Activated effector memory CD4-positive, alpha-beta T cell treated with Interleukin-2 at 50 U/mL for 16 hours (primary cell): Measurements from ENCODE around the gene MCIDAS.
A peak's percentile ranks its signal among the peaks of the same experiment; 100 is the strongest.

Source experiments
- DNase-seq: peaks from one replicate; pipeline ENCODE4 v3.0.0-alpha.2; 2020

Gene MCIDAS

DNA sequence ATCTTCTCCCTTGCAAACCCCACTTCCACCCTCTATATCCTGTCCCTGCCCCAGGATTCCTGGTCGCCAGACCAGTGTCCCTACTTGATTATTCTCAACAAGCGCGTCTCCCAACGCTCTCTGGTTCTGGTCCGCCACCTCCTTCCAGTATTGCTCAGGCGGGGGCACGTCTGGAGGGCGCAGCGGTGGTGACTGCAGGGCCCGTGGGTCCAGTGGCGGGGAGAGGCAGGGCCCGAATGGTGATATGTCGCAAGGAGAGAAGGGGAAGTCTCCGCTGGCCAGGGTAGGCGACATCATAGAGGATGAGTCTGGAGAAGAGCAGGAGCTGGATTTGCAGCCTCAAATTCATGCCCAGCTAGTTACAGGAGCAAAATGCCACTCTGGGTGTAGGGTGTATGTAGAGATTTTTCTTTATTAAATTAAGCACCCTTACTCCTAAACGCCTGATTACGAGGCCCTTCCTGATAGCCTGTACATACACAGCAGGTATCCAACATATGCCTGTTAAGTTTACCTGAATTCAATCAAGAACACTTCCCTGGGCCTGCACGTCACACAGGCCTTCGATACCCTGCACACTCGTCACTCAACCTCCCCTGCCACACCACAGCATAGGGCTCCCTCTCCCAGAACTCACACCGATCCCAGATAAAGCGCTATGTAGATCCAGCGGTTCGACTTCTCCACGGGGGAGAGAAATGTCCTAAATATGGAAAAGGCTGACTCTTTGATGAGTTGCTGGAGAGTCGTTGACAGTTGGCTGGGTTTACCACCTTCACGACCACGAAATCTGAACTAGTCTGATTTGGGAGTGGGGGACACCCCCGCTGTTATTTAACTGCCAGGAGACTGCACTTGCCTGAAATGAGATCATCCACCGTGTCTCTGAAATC lies 4.8 kb downstream of the MCIDAS start:
- DNase-seq: no peak

GRCh38 chr5:55220433-55221185 lies 6.5 kb downstream of the MCIDAS start:
- no peak for DNase-seq

DNA sequence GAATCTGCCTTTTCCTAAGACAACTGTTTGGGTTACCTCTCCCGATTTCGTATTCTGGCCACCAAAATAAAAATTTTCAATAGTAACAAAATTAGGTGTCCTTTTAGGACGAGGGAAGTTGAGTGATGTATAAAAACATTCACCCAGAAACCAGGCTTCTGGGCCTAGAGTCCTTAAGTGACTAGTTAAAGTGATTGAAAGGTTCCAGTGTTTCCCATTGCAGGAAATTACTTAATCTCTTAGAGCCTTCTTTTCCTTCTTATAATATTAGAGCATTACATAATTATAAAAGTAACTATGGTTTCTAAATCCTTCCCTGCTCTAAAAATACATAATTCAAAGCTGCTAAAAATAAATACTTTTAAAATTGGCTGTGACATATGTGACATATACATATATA lies 7.3 kb downstream of the MCIDAS start:
- no peak for DNase-seq

DNA sequence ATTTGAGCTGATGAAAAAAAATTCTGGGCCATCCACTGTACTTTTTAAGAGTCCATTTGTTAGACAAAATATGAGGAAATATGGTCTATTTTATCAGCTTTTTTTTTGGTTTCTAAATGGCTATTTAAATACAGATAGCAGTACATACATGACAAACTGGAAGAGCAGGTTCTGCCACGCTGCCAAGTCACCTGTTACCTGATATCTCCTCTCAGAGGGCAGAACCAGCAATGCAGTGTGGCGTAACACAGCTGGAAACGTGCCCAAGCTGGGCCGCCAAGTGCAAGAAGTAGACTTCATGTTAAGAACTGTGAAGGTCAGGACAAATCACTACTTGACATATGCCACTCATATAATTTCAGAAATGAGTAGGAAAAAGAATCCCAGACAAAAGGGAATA lies 8.1 kb downstream of the MCIDAS start:
- DNase-seq: no peak

DNA sequence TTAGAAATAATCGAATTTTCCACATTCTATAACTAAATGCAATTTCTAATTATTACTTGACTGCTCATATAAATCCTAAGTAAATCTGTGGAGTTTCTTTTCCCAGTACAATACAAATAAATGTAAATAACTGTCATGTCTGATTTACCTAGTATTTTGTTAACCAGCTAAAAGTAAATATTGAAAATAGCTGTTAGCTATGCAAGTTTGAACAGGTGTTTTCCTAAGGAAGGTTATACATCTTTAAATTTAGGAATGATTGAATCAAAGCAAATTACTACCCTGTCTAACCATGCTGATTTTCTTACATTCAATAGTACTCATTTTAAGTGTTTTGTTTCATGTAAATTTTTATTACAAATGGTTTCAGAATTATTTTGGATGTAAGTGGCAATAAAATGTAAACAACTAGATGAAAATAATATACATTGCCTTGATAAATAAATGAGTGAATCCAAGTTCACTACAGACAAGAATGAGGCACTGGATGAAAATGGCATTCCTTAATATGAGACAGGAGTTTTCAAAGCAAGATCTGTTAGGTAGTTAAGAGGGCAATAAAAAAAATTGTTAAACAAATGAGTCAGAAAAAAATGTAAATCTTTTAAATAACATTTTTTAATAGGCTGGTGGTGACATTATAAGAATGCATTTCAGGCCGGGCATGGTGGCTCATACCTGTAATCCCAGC lies 15.8 kb downstream of the MCIDAS start:
- no peak for DNase-seq

- no peak for DNase-seq
These were observed 22.1 kb downstream of the MCIDAS start for GRCh38 chr5:55205001-55205400.

- DNase-seq: no peak
These were observed 36.0 kb downstream of the MCIDAS start for GRCh38 chr5:55191165-55191564.

DNA sequence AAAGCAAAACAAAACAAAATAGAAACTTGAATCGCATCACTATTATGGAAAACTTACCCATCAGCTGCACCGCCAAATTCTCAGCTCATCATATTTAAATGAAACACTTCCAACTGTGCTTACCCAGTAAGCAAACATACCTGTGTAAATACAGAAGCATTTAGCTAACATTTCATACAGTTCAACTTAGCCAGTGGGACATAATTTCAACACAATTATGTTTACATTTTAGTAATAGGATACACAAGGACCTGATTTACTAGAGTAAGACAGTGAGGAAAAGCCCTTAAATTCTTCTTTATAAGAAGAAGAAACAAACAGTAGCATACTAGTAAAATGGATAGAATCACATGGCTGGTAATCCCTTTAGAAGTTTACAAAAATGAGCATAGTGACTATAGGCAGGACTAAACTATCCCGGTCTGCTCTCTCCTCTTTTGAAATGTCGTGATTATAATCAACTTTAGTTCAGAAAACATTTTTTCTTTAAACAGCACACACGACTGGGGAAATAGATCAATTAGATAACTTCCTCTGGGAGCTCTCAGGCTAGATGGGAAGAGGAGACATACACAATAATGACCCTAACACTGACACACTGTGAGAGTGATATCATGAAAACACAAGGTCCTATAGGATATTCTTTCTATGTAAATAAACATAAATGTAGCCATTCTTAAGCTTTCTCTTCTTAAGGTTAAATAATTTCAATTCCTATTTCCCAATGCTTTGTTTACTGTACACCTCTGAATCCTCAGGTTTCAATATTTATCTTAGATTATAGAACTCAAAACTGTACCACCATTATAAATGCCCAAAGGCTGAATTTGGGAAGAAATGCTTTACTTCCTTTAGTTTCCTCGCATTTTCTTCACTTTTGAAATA lies 38.2 kb downstream of the MCIDAS start:
- no peak for DNase-seq

- DNase-seq: no peak
These were observed 39.7 kb downstream of the MCIDAS start for GRCh38 chr5:55187370-55187769.

DNA sequence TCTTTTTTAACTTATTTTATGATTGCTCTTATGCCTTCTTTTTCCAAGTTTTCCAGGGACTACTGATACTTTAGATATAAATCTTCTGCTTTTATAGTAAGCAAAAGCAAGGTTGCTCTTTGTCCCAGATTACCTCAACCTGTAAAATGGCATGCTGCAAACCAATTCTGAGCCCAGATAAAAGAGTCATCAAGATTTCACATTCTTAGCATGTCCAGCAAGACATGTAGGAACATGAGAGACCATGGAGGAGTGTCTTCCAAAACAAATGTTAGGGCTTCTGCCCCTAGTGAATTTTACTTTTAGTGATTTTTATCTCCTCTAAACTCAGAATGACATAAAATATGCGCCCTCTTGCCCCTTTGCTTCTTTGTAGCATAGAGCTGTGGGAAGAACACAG lies 47.1 kb downstream of the MCIDAS start:
- no peak for DNase-seq

DNA sequence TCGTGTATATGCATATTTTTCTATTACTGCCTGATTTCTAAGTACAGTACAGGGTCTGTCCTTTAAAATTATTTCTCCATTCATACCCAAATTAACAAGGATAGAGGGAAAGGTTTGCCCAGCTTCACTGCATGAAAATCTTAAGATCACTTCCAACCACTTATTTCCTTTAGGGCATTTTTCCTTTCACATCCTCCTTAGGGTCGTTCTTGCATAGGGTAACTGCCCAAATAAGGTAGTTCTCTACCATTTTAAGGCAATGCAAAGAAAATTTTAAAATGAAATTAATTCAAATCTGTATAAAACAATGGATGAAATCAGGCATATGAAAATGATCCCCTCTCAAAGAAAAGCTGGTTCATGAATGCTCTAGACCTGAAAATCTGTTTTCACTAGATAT lies 50.0 kb downstream of the MCIDAS start:
- no peak for DNase-seq

DNA sequence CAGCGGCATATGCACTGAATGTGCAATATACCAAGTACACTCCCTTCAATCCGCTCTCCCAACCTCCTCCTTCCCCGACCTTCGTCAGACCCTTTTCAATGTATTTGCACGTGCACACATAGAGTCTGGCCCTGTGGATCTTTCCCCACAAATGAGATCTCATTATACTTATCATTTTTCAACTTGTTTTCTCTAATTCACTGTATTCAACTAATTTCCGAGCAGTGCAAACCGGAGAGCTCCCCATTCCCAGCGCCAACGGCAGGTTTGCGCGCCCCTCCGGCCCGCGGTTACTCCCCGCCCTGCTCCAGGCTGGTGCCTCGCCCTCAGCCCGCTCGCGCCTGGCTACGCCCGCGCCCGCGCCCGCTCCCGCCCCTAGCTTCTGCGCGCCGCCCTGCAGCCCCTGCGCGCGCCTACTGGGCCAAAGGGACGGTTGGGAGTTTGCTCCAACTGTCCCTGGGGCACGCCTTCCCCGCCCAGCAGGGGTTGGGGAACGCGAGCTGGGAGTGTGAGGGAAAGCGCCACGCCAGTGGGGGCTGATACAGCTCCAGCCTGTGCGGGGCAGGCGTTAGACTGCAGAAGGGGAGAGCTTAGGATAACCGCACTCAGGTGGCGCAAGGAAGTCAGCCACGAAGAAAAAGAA lies 50.8 kb downstream of the MCIDAS start:
- no peak for DNase-seq

GRCh38 chr5:55175781-55176175 lies 51.3 kb downstream of the MCIDAS start:
- no peak for DNase-seq

DNA sequence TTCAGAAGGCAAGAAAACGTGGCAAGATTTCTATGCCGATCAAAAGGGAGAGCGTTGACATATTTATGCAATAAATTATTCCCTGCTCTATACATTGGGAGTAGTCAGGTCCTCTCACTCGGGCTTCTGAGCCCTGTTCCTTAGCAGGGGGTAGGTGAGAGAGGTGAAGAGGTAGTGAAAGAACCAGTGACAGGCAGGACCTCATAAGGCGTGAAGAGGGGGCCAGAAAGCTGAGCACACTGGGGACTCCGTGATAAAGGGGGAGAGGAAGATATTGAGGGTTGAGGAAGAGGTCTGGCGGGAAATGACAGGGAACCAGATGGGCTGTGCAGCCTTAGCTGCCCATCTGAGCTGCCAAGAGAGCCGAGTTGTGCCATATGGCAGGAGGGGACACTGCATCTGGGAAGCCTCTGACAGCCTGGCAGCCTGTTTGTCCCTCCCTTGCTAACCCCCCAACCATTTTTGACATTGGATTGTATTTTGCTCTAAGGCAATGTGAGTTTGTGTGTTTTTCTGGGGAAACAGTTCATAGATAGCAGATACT lies 53.4 kb downstream of the MCIDAS start:
- no peak for DNase-seq

DNA sequence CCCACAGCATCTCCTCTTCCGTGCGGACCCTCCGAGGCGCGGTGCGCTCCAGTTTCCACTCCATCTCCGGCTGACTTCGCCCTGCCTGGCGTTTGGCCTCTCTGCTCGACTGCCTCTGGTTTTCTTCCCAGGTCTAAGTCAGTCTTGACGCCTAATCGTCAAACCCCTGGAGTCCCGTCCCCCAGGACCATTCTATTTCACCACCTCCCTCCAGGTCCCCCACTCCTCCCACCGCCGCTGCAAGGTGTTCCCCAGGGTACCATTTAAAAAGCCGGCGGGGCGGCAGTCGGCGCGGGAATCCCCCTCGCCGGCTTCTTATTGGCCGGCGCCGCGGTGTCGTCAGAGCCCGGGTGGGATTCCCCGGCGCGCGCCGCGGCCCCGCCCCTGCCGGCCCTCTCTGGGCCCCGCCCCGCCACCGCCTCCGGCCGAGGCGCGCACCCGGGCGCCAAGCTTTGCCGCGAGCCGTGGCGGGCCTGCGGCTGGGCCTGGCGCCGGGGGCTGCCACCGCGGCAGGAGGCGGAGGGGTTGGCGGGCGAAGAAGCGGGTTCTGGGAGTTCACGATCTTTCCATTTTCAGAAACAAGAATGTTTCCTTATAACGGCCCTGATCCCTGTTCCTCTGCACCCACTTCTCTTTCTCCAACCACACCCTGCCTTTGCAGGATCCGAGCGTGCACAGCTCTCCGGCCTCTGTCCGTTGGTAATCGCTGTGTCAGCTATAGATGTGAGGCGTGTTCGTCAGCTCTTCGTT lies 54.0 kb downstream of the MCIDAS start, which contains the start of gene CDC20B:
Gene CDC20B, minus strand, starts transcription at position 241 of the 750 bp plus-strand sequence. Its CDS starts 177 bp downstream, at position 64.
- peak; percentile 44 for DNase-seq

- peak; percentile 31 for DNase-seq
These were observed 54.8 kb downstream of the MCIDAS start for GRCh38 chr5:55172051-55172899.

DNA sequence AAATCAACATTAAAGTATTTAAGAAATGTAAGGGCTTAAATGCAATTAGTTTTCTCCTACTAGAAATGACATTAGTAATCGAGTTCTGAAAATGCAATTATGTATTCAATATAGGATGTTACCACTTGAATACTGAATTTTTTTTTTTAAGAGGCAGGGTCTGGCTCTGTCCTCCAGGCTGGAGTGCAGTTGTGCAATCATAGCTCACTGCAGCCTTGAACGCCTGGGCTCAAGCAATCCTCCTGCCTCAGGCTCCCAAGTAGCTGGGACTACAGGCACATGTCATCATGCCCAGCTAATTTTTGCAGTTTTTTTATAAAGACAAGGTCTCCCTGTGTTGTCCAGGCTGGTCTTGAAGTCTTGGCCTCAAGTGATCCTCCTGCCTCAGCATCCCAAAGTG lies 55.6 kb downstream of the MCIDAS start:
- DNase-seq: no peak
